HK-2 (cell line): ENCODE measurements around the gene CRIM1.
A peak's percentile ranks its signal among the peaks of the same experiment; 100 is the strongest.
"Not testable (repeated sequence)": the region's sequence is repeated elsewhere in the genome, so short reads cannot be mapped to it uniquely, and the experiment has no call there.

Source experiments
- DNase-seq: peaks from one replicate; pipeline ENCODE4 v3.0.0-alpha.2; 2018; ENCODE audit not compliant: unreplicated experiment

Gene CRIM1

GRCh38 chr2:36355151-36355889 is at the start of gene CRIM1:
TSS of gene CRIM1 (plus strand) at chr2:36355778. CDS start at chr2:36356293, 515 bp downstream.
- DNase-seq: peak; percentile 90

- no peak for DNase-seq
These were observed 48.1 kb upstream of the CRIM1 start for GRCh38 chr2:36307441-36307840.

- DNase-seq: not testable (repeated sequence)
These were observed 45.1 kb upstream of the CRIM1 start for GRCh38 chr2:36310444-36310843.

- DNase-seq: no peak
These were observed 37.0 kb upstream of the CRIM1 start for GRCh38 chr2:36318547-36318946.

GRCh38 chr2:36322108-36322507 is 33.5 kb upstream of the CRIM1 start:
- DNase-seq: no peak

- no peak for DNase-seq
These were observed 29.3 kb upstream of the CRIM1 start for GRCh38 chr2:36326286-36326685.

- DNase-seq: no peak
These were observed 26.3 kb upstream of the CRIM1 start for GRCh38 chr2:36329251-36329650.

GRCh38 chr2:36329746-36330472 is 25.7 kb upstream of the CRIM1 start:
- DNase-seq: no peak

- no peak for DNase-seq
These were observed 24.8 kb upstream of the CRIM1 start for GRCh38 chr2:36330473-36331395.

GRCh38 chr2:36333350-36334012 is 22.1 kb upstream of the CRIM1 start:
- no peak for DNase-seq

- DNase-seq: no peak
These were observed 20.0 kb upstream of the CRIM1 start for GRCh38 chr2:36335597-36335996.

GRCh38 chr2:36336321-36336720 is 19.3 kb upstream of the CRIM1 start:
- no peak for DNase-seq

- no peak for DNase-seq
These were observed 18.2 kb upstream of the CRIM1 start for GRCh38 chr2:36337354-36337753.

- DNase-seq: no peak
These were observed 17.3 kb upstream of the CRIM1 start for GRCh38 chr2:36338124-36338826.

GRCh38 chr2:36338827-36339145 is 16.8 kb upstream of the CRIM1 start:
- no peak for DNase-seq

GRCh38 chr2:36339607-36340218 is 15.9 kb upstream of the CRIM1 start:
- no peak for DNase-seq

GRCh38 chr2:36343606-36344005 is 12.0 kb upstream of the CRIM1 start:
- no peak for DNase-seq

- no peak for DNase-seq
These were observed 6.9 kb upstream of the CRIM1 start for GRCh38 chr2:36348721-36349120.

GRCh38 chr2:36351291-36351690 is 4.3 kb upstream of the CRIM1 start:
- DNase-seq: no peak

GRCh38 chr2:36351736-36352349 is 3.7 kb upstream of the CRIM1 start:
- no peak for DNase-seq
